Endometrial microvascular endothelial cells (primary cell): ENCODE measurements around the gene FBXW12. TPM values are rescaled to one million over a fixed set of nuclear protein-coding genes. Genes with fewer than 3 reads are reported as not detected.

Experiments
- in situ Hi-C: cut with HindIII; loops from 2 replicates; pipeline ENCODE4 v1.10.0; 2017; ENCODE audit warnings: low sequenced_read_pairs, low pct_unique_long_range_greater_than_20kb; ENCODE audit errors: inconsistent ontology term
- total RNA-seq: library from RNA; depleted of rRNA; stranded (reverse); fragments of >200 nt; gene quantifications from one replicate; pipeline ENCODE4 v1.2.3, GENCODE V29; 2015; ENCODE audit errors: inconsistent ontology term

The FBXW12 gene
- total RNA-seq, 1 donor from 2014 or later, result not detected

DNA sequence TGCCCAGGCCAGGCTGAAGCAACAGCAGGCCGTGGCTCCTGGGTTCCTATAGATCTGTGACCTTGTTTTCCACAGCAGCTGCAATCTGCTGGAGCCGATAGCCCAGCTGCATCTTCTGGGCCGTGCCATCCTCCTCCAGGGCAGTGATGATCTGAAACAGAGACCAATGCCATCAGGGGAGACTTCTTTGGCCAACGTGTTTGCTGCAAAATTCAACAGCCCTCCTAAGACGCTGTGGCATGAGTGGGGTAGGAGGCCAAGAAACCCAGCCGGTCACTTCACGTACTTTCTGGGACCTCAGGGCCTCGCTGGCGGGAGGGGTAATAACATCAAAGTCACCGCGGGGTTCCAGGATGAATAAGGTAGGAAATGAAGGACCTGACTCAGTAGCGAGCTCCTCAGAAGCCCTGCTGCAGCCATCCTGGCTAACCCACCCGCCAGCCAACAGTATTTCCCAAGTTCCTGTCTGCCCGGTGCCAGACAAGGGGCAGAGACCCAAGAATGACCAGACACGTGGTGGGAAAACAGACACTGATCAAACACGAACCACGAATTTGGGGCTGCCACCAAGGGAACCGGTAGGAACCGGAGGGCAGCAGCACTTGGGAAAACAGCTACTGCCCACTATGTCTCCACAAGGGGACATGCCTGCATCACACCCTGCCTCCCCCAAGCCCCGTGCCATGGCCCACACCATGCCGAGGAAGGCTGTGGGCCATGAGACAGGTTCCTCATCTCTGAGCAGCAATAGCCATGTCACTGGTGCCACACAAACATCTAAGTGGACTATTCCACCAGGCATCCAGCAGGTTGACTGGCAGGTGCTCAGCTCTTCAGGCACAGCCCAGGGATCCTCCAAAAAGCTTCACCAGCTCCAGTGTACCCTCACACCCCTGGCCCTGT, 32.7 kb downstream of the FBXW12 start:
- in situ Hi-C loops, result no loop called here

DNA sequence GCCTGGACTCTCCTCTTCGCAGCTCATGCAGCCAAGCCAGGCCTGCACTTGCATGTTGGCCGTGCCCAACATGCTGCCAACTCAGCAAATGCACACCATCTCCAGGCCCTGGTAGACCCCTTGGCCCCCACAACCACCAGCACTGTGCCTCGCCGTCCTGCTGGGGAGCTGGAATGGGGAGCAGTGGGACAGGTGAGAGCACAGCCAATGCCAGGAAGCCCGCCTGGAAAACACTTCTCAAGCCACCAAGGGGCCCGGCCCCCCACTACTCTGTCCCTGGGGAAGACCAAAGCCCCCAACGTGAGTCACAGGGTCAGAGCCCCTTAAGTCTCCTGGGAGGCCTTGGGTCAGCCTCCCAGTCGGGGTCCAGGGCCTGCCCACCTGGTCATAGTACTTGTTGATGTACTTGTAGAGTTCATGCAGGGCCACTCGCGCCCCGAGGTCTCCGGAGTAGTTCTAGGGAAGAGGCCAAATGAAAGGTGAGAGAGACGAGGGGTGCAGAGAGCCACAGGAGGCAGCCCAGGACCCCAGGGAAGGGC, 33.4 kb downstream of the FBXW12 start:
- in situ Hi-C loops, result no loop called here

DNA sequence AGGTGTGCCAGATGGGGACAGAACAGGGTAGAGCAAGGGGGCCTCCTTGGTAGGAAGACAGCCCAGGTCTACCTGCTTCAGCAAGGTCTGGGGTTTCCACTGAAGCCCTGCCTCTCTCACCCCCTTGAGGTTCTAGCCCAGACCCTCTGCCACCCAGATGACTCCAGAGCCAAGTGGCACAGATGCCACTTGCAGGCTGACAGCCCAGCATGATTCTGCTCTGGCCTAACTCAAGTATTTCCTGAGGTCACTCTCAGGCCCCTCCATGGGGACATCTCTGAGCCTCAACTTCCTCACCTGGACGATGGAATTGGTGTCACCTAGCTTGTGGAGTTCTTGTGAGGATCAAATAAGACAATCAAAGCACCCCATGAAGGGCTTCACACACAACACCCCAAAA, 34.0 kb downstream of the FBXW12 start:
- in situ Hi-C loops, result no loop called here

DNA sequence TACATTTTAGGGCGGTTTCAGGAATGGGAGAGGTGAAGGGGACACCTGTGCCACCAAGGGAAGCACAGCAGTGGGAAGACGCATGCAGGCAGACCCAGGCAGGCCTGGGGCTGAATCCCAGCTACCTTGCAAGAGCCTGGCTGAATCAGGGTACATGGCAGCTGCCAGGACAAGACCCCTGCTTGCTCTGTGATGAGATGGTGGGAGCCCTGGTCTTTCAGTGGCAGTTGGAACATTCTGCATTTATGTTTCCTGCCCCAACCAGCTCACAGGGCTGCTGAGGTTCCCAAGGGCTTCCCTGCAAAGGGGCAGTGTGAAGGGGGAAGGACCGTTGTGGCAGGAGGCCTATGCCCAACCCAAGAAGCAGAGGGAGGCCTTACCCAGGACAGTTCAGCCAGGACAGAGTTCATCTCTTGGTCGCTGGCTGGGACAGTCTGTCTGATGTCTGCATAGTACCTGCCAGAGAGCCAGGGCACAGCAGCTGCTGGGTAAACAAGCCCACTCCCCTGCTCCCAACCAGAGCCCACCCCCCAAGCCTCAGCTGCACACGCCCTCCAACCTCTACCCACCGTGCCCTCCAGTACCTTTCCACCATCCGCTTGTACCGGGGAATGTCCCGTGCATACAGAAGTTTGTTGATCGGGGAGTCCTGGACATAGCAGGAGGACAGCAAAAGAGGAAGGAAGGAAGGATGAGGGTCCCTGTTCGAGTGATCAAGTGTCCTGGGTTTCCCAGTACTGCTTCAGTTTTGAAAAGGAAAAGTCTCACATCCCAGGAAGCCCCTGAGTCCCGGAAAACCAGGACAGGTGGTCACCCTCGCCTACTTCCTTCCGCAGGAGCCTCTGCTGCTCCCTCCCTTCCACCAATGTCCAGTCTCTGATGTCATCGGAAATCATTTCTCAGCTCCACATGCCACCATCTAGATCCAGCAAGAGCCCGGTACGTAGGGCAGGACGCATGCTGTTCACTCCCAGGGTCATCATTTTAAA, 34.7 kb downstream of the FBXW12 start:
- in situ Hi-C loops, result no loop called here

DNA sequence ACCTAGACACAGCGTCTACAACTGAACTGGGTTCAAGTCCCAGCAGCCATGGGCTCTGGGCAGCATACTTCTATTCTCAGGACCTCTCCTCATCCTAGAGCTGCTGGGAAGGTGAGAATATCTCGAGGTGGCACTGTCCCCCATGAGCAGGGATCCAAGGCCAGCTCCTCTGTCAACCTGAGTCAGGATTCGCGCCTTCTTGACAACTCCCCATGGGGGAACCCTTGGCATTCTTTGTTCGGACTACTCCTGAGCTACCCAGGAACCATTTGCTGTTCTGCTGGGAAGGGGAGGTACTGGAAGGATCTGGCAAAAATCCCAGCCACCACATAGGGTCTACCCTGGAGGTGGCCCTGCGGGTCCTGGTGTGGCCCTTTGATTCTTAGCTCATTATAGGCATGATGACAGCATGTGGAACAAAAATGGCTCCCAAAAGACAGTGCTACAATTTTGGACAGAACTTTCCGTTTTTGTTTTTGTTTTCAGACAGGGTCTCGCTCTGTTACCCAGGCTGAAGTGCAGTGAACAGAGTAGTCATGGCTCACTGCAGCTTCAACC, 35.6 kb downstream of the FBXW12 start:
- in situ Hi-C loops, result no loop called here

DNA sequence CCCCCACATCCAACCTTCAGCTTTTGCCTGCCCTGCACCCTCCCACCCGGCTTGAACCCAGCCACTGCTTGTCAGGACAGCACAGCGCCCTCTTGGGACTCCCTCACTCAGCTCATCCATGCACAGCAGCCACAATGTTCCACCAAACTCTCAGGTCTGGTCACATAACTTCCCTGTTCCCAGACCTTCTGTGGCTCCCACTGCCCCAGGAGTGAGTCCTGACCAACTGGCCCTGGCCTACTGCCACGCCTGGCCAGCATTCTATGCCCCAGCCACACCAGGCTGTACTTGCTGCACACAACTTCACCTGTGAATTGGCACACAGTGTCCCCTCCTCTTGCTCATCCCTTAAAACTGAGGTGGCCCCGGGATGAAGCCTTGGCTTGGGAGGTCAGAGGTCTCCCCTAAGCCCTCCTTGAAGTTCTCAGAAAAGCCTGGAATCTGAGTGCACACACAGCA, 36.8 kb downstream of the FBXW12 start:
- in situ Hi-C loops, result no loop called here

DNA sequence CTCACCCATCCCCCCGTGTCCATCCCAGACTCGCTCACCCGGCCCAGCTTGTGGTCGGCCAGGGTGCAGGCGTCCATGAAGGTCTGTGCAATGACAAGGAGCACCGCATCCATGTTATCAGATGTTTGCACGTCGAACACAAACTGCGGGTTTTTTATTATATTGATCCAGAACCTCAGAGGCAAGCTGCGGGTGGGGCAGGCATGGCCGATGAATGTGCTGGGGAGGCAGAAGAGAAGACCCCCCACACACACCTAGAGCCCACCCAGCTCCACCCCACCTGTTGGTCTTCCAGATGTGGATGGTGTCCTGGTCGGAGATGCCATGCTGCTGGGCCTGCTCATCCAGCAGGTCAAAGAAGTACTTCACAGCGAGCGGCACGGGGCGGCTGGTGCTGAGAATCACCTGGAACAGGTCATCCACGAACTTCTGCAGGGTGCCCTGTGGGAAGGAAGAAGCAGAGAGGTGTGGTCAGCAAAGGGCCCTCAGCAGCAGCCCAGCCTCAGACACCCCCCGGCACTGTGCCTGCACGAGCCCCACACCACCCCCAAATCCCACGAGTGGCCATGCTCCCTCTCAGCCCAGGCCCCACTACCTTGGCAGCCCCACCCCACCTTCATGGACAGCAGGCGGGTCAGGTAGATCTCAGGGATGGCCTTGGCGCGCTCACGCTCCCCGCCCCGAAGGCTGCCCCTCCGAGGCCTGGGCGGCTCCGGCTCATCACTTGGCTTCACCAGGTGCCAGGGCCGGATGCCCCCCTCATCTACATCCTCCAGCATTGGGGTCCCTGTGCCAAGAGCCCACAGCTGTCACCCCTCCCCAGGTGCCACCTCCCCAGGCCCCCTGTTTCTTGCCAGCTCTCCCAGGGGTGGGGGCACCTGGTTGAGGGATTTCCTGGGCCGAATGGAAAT, 37.5 kb downstream of the FBXW12 start:
- in situ Hi-C loops, result no loop called here

DNA sequence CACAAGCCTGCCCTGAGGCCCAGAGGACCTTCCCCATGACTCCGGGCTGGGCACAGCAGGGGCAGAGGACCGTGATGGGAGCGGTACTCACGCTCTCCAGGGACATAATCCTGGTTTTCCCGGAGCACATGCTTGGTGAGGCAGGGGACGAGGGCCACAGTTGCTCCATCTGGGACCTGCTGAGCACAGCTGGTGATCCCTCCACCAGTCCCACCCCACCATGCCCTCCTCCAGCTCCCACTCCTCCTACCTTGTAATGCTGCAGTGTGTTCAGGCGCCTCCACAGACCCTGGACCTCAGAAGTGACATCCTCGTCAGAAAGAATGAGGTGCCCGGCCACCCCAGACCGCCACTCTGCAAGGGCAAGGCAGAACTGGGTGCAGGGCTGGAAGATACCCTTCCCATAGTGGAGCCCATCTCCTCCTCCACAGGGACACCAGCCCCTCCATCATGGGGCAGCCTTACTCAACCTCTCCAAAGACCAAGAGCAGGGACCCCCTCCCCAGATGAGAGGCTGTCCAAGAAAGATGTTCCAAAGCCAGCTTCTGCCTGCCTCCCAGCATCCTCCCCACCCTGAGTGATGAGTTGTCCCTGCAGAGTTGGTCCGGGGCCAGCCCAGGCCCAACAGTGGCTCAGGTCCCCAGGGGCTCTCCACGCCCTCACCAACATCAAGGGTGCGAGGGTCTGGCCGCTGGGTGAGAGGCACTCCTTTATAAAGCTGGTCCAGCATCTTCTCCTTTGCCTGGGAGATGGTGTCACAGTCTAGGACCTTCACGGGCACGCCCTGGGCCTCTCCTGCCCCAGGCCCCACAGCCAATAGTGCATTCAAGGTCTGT, 38.4 kb downstream of the FBXW12 start:
- in situ Hi-C loops, result no loop called here

DNA sequence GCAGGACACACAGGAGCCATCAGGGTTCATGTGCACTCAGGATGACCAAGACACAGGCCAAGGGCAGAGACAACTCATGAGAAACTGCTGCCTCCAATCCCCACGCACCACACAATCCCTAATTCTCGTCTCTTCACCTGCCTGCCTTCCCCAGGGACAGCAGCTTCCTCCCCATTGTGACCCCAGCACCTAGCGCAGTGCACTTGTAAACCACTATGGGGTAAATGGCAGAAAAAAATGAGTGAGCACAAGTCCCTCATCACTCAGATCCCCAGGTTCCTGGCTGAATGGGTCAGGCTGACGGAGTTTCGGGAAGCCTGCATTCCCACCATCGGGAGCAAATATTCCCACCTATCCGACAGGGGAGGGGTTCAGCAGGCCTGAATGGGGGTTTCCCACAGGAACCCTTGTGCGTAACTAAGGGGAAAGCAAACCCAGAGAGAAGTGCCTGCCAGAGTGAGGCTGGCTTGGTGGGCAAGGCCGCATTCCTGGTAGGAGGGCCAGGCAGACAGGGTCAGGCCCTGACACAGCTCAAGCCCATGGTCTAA, 39.1 kb downstream of the FBXW12 start:
- in situ Hi-C loops, result no loop called here

DNA sequence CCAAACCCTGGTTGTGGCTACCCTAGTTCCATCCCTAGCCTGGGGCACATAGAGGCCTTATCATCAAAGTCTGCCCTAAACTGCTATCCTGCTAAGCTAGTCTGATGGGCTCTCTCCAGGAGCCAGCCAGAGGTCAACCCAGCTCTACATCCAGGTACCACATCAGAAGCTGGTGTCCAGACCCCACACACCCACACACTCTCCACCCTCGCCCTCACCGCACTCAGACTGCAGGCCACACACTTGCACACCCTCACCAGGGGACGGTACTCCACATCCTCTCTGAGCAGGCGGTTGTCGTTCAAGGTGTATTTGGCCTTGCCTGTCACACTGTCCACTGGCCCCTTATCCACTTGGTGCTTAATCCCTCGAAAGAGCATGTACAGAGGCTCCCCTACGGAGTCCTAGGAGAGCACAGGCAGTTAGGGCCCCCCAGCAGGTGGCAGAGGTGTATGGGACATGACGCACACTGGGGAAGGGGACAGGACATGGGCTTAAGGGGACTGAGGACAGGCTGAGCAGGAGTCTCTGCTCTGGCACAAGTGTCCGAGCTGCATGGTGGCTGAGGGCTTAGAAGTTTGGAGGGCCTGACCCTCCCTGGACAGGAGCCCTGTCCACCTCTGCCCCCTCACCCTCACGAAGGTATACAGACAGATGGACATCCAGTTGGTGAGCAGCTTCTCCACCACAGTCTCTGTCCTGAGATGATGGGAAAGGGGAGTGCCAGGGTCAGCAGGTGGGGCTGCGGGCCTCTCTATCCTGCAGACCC, 39.8 kb downstream of the FBXW12 start:
- in situ Hi-C loops, result no loop called here

DNA sequence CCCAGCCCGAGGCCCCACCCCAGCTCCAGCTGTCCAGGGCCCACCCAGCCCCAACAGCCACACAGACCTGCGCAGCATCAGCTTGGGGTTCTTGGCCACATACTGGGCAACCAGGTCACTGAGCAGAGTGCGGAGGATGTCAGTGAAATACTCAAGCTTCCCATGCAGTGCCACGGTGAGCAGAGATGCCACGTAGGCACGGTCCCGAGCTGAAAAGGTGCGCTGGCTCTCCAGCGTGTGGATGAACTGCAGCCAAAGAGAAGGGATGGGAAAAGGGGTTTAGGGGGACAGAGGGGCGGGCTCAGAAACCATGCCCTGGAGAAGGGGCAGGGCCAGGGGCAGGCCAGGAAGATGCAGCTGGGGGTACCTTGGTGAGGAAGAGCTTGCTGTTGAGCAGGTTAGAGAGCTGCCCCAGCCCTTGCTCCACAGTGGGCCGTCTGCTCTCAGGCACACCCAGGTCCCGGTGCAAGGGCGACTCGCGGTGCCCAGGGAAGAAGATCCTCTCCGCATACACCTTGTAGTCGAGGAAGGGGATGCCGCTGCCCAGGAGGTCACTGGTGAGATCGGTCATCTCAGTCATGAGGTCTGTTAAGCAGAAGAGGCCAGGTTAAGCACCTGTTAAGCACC, 40.5 kb downstream of the FBXW12 start:
- in situ Hi-C loops, result no loop called here

DNA sequence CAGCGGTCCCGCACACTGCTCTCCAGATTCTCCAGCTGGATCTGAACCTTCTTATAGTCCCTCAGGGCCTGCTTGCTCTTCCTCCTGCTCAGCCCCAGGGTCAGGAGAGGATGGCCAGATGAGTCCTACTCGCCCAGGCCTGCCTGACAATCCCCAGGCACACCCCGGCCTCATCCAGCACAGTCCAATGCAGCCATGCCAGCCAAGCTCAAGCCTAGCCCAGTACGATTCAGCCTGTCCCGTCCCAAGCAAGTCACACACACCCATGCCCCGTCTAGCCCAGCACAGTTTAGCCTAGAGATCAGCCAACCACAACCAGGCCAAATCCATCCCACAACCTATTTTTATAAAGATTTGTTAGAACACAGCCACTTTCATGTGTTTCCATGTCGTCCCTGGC, 41.1 kb downstream of the FBXW12 start:
- in situ Hi-C loops, result no loop called here

DNA sequence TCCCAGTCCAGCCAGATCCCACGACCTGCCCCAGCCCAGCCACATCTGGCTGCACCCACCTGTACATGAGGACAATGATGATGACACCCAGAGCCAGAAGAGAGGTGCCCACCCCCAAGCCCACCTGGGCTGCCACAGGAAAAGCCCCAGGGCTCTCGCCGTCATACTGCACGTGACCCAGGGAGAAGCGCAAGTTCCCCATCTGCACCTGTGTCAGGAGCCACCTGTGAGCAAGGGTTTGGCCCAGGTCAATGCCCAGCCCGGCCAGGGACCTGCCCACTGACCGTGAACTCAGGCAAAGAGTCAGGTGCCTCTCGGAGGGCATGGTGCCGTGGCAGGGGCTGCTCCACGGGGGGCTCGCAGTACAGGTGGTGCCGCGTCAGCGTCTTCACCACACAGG, 41.6 kb downstream of the FBXW12 start:
- in situ Hi-C loops, result no loop called here

DNA sequence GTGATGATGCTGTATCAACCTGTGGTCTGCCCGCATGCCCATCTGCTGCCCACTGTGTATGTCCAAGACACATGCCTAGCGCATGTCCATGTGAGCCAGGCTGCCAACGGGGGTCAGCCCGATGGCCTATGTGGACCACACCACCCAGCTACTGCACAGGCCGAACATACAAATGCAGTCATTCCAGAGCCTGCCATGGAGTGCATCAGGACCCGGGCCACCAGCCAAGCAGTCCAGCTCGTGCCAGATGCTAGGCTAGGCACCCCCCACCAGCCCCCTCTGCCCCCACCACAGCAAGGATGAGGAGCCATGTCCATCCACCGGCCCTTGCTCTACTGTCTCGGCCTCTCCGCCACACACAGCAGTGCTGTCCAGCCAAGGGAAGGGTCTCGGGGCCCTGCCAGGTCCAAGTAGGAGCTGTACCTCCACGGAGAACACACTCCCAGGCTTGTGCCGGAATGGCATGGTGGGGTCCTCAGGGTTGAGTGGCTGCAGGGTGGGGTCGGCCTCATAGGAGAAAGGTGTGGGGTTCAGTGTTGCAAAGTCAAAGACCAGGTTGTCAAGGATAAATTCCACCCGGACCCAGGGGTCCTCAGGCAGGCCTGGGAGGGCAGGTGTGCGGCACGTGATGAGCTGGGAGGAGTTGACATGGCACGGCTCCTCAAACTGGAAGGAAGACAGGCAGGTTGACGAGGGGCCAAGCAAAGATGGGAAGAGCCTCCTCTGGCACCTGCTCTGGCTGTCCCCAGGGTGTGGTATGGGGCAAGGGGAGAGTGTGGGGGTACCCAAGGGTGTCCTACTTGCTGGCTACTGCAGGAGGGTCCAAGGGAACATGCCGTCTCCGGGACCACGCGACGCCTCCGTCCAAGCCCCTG, 42.6 kb downstream of the FBXW12 start:
- in situ Hi-C loops, result no loop called here
